ENCODE data around the gene RBM33. TPM values are rescaled to one million over a fixed set of nuclear protein-coding genes. Genes with fewer than 3 reads are reported as not detected.

The RBM33 gene
- total and polyA plus RNA-seq, 2 of the 8 experiments (the other 6 are each of a cell fraction or from before 2014, with no cell fraction given): 16.5 to 64.6 TPM

- Histone ChIP-seq H3K36me3 (ENCODE audit: control insufficient read depth in 2 of 4, insufficient read depth in 4 of 4, low read length in 3 of 4) (no peaks in the 10 kb centered on the region), H2BK15ac (ENCODE audit: low read length) (no peak overlapping the region), H3K23me2 (ENCODE audit: low read depth, low read length) (no peaks in the 10 kb centered on the region; the same call in 1 of the 2 replicates), H3K14ac (ENCODE audit: insufficient read length) (no peak overlapping the region), H3K4ac (replicated peaks; ENCODE audit: insufficient read length, low read depth, low read length) (no peak overlapping the region), H3K4me3 (ENCODE audit: extremely low read depth in 1 of 4, insufficient read depth in 2 of 4, low read depth in 3 of 4, low read length in 4 of 4) (peak overlapping the region in 2 of 4 experiments; percentile 51 to 76; a peak in 3 of 8 replicates), H4K91ac (replicated peaks; ENCODE audit: insufficient read length, low read length) (no peak overlapping the region), H3K79me1 (ENCODE audit: low read depth, low read length) (no peaks in the 10 kb centered on the region), H2BK12ac (ENCODE audit: low read depth, low read length) (no peak overlapping the region), H3K4me1 (replicated peaks in 1 of 4; ENCODE audit: control insufficient read depth in 3 of 4, insufficient read depth in 4 of 4, low read length in 3 of 4) (peaks cover 0 to 4% (median 2%) of the 10 kb centered on the region in 4 experiments; a peak in 2 of 7 replicates), H3K4me2 (ENCODE audit: insufficient read depth in 1 of 2, low read depth in 2 of 2, low read length in 2 of 2) (peak overlapping the region in 1 of 2 experiments; percentile 69; a peak in 1 of 4 replicates), H3K27me3 (replicated peaks in 1 of 4; ENCODE audit: control insufficient read depth in 3 of 4, extremely low read depth in 1 of 4, insufficient read depth in 3 of 4, low read length in 3 of 4) (peaks cover 0 to 17% (median 9%) of the 10 kb centered on the region in 4 experiments; a peak in 5 of 7 replicates), H3K23ac (ENCODE audit: insufficient read length) (no peak overlapping the region), H3K18ac (ENCODE audit: extremely low read depth, low read length) (no peak overlapping the region), H3K79me2 (ENCODE audit: control insufficient read depth in 1 of 2, insufficient read depth in 2 of 2, low read length in 2 of 2) (no peaks in the 10 kb centered on the region), H2BK20ac (ENCODE audit: low read length) (no peak overlapping the region), H2BK120ac (replicated peaks; ENCODE audit: low read depth, low read length) (no peak overlapping the region), H3K9me3 (ENCODE audit: insufficient read depth in 2 of 2, low read depth in 1 of 2, low read length in 1 of 2) (no peaks in the 10 kb centered on the region), H2AFZ (ENCODE audit: low read length) (no peak overlapping the region), H4K8ac (ENCODE audit: extremely low read depth, insufficient read depth, low read length) (no peak overlapping the region), H3K27ac (ENCODE audit: low read depth, low read length) (no peak overlapping the region), H2BK5ac (ENCODE audit: low read depth, low read length) (no peak overlapping the region), H3K9ac (replicated peaks in 1 of 4; ENCODE audit: extremely low read depth in 1 of 4, low read depth in 3 of 4, low read length in 3 of 4) (no peak overlapping the region), H4K20me1 (replicated peaks in 1 of 2; ENCODE audit: control insufficient read depth in 1 of 2, insufficient read depth in 2 of 2, low read length in 2 of 2) (peaks cover 0 to 5% of the 10 kb centered on the region in 2 experiments), H2AK5ac (ENCODE audit: low read depth, low read length) (no peak overlapping the region), H3K56ac (replicated peaks; ENCODE audit: insufficient read length, low read depth, low read length) (no peak overlapping the region), H4K5ac (ENCODE audit: insufficient read length, low read depth, low read length) (no peak overlapping the region)
- WGBS, 2 experiments (ENCODE audit: extremely low coverage in 1 of 2, insufficient coverage in 1 of 2, insufficient read length in 1 of 2, insufficient replicate concordance in 2 of 2, low coverage in 1 of 2, low lambda C conversion rate in 2 of 2, missing lambda C conversion rate in 1 of 2): 90% methylated on average over 9 of the region's 10 CpGs; no CpG with 5 or more reads in 1 of the 2 experiments
- FAIRE-seq (no peak), DNase-seq (ENCODE audit: low read depth in 1 of 2, low spot score in 2 of 2) (no peak)
- POLR2A ChIA-PET (ENCODE audit: partially characterized antibody): no interaction called here
- CTCF ChIA-PET (ENCODE audit: partially characterized antibody): interaction anchor here (0.7 kb wide), 1 partner anchor 188 kb away, joined by 4 read pairs; no protein-coding TSS in a partner anchor
- TF ChIP-seq HDAC2 (IDR thresholded peaks at IDR 0.05; ENCODE audit: borderline replicate concordance in 1 of 2, low read depth in 2 of 2, low read length in 2 of 2) (no peak), YY1 (IDR thresholded peaks at IDR 0.05; ENCODE audit: low read depth, low read length) (no peak), SIRT6 (IDR thresholded peaks at IDR 0.05; ENCODE audit: low read length) (no peak), BCL11A (IDR thresholded peaks at IDR 0.05; ENCODE audit: low read depth in 2 of 2, low read length in 2 of 2) (no peak), CTBP2 (IDR thresholded peaks at IDR 0.05; ENCODE audit: borderline replicate concordance, insufficient read depth, insufficient read length, low read length) (no peak), FOSL1 (IDR thresholded peaks at IDR 0.05; ENCODE audit: insufficient read depth, low read depth, low read length) (no peak), PHF8 (conservative IDR thresholded peaks at IDR 0.05; ENCODE audit: low read depth, low read length) (no peak), MAFK (IDR thresholded peaks at IDR 0.05; ENCODE audit: low read depth, low read length) (no peak), SP2 (IDR thresholded peaks at IDR 0.05; ENCODE audit: low read length) (no peak), SUZ12 (IDR thresholded peaks at IDR 0.05; ENCODE audit: low read length) (no peak), SAP30 (IDR thresholded peaks at IDR 0.05; ENCODE audit: insufficient read depth, insufficient replicate concordance, low read length) (no peak), GTF2F1 (IDR thresholded peaks at IDR 0.05; ENCODE audit: borderline replicate concordance, low read depth, low read length) (no peak), JUN (IDR thresholded peaks at IDR 0.05; ENCODE audit: low read depth, low read length) (no peak), CBX8 (IDR thresholded peaks at IDR 0.05; ENCODE audit: borderline replicate concordance, low read depth, low read length) (no peak)
Observed at GRCh38 chr7:155786491-155786890, 142.0 kb downstream of the RBM33 start.
